Stimulated activated CD8-positive, alpha-beta memory T cell treated with anti-CD3 and anti-CD28 coated beads, Interleukin-2, amount 100 ng/mL, for 48 hours (primary cell): Measurements from ENCODE around the gene FBL.

ENCODE experiments used
- DNase-seq, 2 donors: peaks; one replicate each; pipeline ENCODE4 v3.0.0-alpha.2; 2020; ENCODE audit warnings: low read depth in 2 of 2

The FBL gene

DNA sequence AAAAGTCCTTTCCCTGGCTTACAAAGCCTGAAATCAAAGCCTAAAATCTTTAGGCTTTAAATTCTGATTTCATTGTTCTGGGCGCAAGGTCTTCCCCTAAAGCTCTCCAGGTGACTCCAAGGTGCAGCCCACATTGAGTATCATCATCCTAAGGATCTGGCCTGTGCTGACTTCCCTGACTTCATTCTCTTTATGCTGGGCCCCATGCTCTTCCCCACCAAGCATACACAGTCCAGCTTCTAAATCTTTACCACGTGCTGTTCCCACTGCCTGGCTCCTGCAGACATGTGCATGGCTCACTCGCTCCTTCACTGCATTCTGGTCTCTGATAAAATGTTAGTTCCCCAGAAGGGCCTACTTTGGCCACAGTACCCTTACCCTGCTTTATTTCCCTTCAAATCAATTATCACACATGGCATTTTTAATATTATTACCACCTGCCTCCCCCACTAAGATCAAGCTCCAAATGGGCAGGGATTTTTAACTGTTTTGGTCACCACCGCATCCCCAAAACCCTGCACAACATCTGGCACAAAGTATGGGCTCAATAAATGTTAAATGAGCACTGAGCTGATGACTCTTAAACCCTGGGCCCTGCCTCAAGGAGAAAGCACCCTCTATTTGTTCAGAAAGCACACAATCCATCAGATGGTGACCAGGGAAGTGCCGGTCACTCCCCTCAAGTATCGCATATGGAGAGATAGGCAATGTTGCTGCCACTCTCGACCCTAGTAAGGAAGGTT is 3.3 kb downstream of the FBL start:
- no peak for DNase-seq

DNA sequence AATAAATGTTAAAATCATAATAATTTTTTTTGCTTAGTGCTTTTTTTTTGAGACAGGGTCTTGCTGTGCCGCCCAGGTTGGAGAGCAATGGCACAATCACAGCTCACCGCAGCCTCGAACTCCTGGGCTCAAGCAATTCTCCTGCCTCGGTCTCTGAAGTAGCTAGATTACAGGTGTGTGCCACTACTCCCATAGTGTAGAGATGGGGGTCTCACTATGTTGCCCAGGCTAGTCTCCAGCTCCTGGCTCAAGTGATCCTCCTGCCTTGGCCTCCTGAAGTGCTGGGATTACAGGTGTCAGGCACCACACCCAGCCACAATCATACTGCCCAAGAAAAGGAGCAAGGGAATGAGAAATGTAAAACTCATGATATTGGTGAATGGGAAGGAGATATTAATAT is 5.1 kb downstream of the FBL start:
- no peak for DNase-seq

DNA sequence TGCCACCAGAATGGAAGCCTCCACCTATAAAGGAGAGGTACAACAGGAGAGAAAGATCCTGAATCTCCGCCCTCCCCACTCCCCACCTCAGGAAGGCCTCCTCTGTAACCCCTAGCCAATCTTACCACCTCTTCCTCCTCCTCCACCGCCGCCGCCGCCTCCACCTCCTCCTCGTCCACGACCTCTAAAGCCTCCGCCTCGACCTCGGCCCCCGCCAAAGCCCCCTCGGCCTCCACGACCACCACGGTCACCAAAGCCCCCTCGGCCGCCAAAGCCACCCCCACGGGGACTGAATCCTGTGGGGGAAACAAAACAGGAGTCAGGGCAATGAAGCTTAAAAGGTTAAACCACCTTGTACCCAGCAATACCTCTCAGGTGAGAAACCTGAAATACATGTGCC is 5.7 kb downstream of the FBL start:
- DNase-seq: no peak

DNA sequence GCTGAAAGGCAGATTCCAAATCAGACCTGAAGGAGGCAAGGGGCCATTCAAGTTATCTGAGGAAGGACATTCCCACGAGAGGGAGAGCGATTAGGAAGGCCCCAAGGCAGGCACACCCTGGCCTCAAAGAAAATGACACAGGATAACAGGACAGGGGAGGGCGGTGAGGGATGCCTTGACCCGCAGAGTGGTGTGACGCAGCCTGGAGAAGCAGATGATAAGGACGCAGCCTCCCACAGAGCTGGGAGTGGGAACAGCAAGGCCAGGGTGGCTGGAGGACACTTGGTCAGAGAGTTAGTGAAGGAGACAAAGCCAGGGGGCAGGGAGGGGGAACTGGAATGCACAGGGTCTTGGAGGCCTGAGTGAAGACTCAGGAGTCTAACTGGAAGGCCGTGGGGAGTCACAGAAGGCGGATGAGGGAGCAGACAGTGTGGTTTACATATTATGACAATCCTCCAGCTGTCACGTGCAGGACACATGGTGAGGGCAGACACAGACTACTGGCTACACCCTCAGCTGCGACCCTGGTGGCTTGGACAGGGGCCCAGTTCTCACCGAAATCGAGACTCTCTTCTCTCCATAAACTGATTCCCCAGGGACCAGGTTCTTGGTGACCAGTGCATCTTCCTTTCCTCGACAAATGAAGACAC is 6.4 kb downstream of the FBL start:
- DNase-seq: no peak

DNA sequence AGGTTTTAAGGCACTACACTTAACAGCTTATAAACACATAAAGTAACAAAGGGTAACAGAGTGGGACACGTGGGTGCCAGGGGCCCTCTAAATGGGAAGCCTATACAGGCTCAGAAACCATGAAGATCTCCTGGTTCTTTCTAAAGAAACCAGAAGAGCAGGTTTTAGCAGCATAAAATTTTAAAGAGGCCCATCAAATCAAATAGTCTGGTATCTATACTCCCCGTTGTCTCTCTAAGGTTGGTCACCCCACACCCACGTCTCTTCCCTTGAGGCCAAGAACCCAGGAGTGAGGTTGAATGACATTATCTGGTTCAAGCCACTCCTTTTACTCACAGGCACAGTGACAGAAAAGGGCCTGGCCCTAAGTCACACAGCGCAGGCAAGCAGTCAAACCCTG is 7.6 kb downstream of the FBL start:
- no peak for DNase-seq

DNA sequence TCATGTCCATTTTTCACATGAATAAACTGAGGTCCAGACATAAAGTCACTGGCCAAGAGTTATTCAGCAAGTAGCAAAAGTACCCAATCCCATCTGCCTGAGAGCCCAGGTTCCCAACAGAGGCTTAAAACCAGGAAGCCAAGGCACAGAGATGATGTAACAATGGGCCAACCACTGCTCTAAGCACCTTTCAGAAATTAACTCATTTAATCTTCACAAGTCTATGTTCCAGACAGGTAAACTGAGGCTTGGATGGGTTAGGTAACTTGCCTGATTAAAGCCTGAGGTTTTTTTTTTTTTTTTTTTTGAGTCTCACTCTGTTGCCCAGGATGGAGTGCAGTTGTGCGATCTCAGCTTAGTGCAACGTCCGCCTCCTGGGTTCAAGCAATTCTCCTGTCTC is 8.2 kb downstream of the FBL start:
- no peak for DNase-seq

DNA sequence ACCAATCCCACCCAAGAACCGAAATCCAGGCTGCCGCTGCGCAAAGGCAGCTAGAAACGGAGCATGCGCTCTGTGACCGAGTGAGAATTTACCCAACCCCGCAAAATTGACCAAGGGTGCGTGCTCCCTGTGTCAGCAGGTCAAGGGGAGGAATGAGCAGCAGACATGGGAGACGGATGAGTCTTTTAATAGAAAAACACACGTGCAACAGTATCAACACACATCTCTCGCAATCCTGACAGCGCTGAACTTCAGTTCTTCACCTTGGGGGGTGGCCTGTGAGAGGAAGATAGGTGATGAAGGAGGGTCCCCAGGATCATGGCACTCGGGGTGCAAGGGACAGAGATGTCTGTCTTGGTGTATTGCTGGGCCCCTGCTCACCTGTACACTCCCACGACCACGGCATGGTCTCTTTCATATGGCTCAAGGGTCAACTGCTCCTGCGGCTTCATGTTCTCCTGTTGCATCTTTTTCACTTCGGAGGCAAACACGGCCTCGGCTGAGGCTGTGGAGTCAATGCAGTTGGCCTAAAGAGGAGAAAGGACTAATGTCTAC is 11.8 kb downstream of the FBL start:
- DNase-seq: no peak

DNA sequence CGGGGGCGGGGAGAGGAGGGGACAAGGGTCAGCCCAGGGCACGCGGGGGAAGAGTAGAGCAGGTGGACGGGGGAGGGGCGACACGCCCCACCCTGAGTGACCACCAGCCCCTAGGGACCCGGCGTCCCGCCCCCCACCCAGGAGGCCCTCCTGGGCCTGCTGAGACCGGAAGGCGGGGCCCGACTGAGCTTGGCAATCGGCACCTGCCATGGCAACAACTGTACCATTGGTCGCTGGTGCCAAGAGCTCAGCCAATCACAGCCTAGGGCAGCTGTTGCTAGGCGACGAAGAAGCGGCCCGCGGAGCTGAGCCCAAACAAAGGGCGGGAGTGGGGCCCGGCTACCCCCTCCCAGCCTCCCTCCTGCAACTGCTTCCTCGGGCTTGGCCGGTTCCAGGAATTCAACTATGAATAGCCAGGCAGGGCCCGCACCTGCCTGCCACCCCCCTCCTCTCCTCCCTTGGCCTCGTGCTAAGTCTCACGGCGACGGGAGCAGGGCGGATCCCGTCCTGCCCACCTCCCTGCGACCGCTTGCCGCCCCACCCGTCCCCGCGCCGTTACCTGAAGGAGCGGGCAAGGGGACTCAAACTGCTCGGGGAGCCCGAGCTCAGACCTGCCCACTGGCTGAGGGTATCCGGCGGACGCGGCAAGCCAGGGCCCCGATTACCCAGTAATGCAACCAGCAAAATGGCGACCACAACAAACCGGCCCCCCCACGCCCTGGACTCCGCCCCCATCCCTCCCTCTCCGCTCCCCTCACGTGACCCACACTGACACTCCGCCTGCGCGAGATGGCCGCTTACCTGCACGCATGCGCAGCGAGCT is 12.5 kb downstream of the FBL start, which contains the start of gene DYRK1B:
Gene DYRK1B, minus strand, starts transcription at position 699 of the 823 bp plus-strand sequence. CDS start 2,295 bp downstream, outside the sequence.
- peak; percentile 95 for DNase-seq

DNA sequence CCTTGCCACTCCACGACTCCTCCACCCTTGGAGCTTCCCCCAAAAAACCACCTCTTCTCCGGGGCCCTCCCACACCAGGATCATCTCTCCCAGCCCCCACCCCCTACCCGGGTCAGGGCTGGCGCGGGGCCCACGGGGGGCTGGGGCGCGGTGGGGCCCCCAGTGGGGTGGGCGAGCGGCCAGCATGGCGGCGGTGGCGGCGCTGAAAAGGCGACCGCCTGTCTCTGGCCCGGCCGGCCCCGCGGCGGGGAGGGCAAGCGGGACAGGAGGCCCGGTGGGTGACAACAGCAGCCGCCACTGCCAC is 13.1 kb downstream of the FBL start:
- DNase-seq: no peak

DNA sequence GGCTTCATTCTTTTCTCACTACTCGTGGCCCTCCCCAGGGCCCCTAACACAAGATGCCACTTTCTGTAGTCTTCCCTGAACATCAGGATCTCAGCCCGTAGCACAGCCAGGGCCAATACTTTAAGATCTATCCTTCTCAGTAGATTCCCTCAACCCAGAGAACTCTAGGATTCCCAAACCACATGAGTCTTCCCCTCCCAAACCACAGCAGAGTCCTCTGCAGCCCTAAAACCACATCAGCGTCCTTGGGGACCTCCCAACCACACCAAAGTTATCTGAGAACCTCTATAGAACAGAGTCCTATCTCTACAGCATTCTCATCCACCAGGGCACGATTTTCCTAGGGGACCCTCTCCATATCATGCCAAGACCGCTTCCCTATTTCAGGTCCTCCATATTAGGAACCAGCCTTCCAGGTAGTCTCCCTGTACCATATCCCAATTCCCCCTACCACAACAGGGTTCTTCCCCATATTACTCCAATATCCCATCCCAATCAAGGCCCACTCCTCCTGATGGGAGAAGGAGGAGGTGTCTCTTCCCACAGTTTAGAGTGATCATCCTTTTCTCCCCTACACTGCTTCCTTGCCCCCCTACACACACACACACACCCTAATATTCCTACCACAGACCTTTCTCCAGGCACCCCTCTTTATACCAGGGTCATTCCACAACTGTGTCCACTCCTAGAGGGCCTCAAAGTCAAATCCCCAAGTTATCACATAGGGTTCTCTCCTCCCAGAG is 13.7 kb downstream of the FBL start:
- no peak for DNase-seq

DNA sequence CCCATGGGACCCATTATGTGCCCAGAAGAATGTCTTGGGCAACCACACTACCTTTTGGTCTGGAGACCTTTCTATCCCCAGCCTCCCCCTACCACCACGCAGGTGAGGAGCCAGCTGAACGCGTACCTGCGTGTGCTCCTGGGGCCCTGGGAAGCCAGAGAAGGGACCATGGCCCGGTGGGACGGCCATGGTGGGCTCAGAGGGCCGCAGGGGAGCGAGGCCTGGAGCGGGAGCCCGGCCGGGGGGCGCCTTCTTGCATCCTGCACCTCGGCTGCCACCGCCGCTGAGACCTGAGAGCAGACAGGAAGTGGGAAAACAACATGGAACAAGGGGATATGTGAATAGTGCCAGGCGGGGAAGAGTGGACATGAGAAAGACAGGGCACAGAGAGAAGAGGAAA is 14.5 kb downstream of the FBL start:
- no peak for DNase-seq

DNA sequence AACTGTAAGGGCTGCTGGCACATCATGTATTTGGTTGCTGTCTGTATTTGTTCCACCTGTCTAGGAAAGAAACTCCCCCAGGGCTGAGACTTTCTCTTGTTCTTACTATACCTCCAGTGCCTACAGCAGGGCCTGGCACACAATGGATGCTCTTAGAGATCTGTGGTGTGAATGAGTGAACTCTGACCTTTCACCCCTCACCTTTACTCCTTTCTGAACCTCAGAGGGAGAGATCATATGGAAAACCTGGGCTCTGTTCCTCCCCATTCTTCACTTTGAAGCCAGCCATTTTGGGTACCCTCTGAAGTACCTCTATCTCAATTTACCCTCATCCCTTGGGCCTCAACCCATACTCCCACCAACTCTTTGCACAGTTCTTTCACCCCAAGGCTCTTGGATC is 15.3 kb downstream of the FBL start:
- no peak for DNase-seq

DNA sequence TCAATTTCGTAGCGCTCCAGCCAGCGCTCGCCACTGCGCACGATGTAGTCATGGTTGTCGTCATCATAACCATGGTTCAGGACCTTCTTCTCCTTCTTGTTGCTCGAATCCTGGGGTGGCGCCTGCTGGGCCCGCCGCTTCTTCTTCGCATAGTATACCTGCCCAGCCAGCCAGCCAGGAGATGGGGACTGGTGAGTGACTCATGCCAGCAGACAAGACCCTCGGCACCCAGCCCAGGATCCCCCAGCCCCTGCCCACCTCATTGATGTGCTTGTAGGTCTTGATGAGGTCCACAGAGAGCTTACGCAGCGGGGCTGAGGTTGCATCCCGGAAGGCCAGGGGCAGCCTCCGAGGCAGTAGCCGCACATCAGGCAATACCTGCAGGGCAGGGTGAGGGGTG is 15.8 kb downstream of the FBL start:
- DNase-seq: no peak

DNA sequence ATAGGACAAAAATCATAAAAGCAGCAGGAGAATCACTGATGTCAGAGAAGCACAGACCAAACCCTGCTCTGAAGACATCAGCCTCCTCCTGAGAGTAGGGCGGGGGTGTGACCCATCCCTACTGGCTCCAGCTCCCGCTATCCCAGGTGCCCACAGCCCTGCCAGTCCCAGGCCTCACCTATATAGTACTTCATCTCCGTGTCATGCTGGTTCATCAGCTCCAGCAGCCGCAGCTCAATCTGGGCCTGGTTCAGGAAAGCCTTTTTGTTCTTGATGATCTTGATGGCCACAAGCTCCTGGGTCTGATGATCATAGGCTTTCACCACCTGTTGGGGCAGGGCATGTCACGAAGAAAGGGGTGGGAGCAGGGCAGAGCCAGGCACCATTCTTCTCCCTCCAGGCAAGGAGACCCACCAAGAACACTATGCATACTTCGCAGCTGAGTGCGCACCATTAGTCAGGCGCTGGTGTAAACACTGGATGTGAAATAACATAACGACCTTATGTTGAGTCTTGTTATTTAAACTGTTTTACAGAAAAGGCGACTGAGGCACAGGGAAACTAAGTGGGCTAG is 16.4 kb downstream of the FBL start:
- no peak for DNase-seq

DNA sequence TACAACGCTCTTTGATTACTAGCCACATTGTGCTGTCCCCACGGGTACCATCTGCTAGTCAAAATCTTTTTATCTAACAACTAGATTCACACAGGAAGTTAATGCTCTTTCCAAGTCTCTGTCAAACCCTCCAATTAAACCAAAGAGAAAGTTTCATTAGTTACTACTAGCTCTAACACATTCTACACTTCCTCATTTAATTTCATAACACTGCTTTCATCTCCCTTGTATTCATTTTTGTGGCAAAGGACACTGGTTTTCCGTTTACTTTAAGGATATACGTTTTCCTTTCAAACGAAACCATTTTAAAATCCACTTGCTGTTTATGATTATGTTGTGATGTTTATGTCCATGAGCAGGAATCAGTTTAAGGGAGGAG is 17.5 kb downstream of the FBL start:
- DNase-seq: no peak

DNA sequence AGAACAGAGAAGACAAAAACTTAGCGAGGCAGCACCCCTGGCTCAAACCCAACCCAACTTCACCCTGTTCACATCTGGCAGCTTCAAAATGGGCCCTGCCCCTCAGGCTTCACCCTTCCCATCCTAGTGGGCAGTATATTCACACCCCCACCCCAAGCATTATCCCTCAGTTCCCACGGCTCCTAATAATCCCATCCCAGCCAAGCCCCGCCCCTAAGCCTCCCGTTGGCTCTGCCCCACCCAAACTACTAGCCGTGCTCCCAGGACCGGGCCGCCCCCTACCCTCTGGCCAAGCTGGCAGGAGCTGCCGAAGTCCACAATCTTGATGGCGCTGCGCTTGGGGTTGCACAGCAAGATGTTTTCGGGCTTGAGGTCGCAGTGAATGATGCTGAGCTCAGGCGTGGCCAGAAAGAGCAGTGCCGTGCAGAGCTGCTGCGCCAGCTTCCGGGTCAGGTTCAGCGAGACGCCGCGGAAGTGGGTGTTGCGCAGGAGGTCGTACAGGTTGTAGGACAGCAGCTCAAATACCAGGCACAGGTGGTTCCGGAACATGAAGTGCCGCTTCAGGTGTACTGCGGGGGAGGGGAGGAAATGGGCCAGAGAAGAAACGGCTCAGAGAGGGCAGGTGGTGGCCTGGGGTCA is 18.0 kb downstream of the FBL start:
- DNase-seq: no peak

DNA sequence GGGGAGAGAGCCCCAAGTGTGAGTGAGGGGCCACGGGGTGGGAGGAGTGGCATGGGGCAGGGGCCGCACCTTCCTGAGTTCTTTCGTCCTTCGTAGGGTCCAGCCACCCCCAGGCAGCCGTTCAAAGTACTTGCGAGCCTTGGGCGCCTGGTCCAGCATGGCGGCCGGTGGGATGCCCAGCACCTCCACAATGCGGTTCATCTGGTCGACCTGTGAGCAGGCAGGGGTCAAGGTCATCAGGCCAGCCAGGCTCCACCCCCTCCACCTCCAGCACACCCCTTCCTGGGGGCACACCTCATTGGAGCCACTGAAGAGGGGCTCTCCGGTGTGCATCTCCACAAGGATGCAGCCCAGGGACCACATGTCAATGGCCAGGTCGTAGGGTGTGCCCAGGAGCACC is 19.0 kb downstream of the FBL start:
- no peak for DNase-seq

DNA sequence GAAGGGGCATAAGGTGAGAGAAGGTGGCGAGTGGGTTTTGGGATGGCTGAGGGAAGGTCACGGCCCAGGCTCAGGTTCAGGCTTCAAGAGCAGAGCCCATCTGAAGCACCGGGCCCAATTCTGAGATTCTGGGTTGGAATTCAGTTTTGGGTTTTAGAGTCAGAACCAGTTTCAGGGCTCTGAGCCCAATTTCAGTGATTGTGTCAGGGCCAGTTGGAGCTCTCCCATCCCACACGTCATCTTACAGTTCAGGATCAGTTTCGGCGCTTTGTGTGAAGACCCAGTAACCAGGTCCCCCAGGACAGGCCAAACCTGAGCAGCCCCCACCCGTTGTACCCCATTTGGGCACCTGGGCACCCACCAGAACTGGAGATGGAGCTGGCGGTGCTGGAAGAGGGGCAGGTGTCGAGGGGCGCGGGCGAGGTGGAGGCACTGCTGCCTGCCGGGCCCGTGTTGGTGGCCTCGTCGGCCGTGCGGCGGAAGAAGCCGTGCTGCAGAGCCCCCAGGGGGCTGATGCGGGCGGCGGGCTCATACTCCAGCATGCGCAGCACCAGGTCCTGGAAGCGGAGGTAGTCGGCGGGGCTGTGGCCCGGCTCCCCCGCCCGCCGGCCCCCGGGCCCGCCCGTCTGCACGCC is 19.8 kb downstream of the FBL start:
- no peak for DNase-seq

DNA sequence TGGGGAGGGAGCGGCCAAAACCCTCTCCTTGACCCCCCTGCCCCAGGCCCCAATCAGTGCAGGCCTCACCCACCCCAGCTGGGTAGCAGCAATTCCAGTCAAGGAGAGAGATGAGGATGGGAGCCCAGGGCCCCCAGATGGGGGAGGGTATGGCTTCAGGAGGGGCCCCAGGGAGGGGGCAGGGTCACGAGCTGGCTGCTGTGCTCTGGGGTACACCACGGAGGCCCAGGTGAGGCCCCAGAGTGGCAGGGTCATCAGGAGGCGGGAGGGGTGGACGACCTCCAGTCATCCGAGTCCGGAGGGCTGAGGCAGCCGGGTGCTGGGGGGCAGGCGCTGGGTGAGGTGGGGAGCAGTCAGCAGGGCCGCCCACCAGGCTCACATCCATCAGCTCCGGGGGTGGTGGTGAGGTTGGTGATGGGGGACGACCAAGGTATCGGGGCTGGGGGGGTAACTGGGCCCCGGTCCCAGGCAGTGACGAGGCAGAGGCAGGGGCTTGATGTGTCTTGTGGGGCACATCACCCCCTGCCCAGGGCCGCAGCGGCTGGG is 20.6 kb downstream of the FBL start:
- DNase-seq: no peak

DNA sequence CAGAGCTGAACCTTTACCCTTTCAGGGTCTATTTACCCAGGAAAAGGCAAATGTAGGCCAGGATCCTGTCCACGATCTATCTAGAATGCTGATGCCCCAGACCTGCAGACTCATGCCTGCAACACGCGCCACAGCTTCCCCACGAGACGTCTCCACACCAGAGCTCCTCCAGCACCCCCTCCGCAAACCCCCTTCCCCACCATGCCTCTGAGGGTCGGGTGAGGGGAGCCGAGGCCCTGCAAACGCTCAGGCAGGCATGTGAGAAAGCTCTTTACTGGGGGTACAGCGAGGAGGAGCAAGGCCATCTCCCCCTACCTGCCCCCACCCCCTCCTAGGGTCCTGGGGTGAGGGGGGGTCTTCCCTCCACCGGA is 21.1 kb downstream of the FBL start:
- no peak for DNase-seq
